Globus pallidus (tissue), 1 donor: ENCODE measurements around the gene MOCOS.

Experiments used
- DNase-seq: peaks from one replicate; pipeline ENCODE4 v3.0.0-alpha.2; 2015; ENCODE audit warnings: low spot score

MOCOS gene

GRCh38 chr18:36179562-36180355 is 7.5 kb upstream of the MOCOS start:
- DNase-seq: peak; percentile 27

- DNase-seq: no peak
These were observed 5.9 kb upstream of the MOCOS start for GRCh38 chr18:36181441-36181840.

GRCh38 chr18:36181898-36182506 is 5.3 kb upstream of the MOCOS start:
- no peak for DNase-seq

DNA sequence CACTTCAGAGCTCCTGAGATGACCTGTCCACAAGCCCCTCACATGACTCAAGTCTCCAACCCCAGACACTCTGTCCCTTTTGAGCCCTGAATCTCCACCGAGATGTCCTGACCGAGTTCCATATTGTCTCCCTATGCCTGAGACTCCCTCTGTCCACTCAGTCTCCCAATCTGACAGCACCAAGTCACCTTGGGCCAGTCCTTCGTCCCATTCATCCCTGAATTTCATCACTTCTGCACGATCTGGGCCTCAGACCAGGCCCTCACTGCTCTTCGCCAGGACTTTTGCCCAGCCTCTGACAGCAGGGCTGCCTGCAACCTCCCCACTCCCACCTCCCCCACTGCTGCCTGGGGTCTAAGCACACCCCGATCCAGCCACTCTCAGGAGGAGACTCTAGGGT is 4.3 kb upstream of the MOCOS start:
- DNase-seq: no peak

GRCh38 chr18:36183987-36184386 is 3.3 kb upstream of the MOCOS start:
- no peak for DNase-seq

DNA sequence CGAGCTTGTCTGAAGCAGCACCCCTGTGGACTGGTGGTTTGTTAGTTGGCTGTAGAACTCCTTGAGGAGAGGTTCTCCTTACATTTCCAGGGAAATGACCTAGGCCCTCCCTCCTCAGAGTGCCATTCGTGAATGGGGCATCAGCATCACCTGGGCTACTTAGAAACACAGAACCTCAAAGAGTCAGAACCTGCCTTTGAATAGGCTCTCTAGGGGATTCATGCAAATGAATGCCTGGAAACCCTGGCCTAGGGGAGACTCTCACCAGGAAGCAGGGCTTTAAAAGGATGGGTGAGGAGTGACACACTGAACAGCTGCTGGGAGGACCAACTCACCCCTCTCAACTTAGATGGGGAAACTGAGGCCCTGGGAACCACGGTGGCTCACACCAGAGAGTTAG is 2.1 kb upstream of the MOCOS start:
- no peak for DNase-seq

GRCh38 chr18:36185901-36186460 is 1.3 kb upstream of the MOCOS start:
- DNase-seq: no peak

- no peak for DNase-seq
These were observed 670 bp upstream of the MOCOS start for GRCh38 chr18:36186461-36187192.

DNA sequence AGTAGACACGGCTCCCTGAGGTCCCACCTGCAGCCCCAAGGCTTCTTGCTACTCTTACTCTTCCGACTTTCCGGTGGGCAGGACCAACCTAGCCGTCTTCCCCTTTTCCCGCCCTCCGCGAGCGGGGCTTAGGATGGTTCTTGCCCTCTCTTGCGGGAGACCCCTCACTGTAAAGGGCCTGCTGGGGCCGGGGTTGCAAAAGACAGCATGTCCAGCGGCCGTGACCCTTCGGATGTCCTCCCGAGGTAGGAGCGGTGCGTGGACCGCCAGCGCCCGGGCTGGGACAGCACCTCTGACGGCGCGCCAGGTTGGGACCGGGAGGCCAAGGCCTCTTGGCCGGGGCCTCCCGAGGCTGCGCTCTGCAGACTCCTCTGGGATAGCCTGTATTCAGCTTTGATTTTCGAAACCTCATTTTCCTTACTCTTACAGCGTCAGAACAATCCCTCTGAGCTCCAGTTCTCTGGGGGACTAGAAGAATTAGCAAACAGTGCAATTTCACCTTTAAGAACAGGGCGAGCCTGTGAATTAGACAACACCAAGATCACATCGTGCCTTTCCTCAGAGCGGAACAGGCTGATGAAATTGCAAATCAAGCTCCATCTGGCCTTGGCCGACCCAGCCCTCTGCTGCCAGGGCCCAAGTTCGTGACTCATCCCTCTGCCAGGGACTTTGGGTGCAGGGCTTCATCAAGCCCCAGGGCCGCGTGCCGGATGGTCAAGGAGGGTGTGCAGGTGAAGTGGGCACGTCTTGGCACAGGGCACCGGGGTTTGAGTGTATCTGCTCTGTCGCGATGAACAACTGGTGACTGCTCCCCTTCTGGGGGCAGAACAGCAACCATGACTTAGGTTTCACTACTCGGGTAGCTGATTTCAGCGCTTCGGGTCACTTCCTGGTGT is 777 bp downstream of the MOCOS start:
- no peak for DNase-seq

- no peak for DNase-seq
These were observed 1.6 kb downstream of the MOCOS start for GRCh38 chr18:36188916-36189315.

DNA sequence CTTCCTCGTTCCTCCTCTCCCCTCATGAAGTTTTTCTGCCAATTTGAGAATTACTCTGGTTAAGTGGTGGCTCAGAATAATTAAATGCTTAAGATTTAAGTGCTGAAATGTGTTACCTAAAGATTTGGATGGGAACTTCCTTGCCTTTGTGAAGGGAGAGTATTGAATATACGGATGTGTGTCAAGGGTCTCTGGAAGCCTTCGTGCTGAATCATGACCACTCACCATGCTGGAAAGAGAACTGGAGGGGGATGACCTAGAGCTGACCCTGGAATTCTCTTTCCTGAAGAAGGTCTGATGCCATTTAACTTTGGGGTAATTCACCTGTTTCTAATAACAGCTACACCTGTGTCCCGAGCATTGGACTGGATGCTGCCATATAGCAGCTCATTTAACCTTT is 2.2 kb downstream of the MOCOS start:
- no peak for DNase-seq

GRCh38 chr18:36191286-36191685 is 4.0 kb downstream of the MOCOS start:
- no peak for DNase-seq

DNA sequence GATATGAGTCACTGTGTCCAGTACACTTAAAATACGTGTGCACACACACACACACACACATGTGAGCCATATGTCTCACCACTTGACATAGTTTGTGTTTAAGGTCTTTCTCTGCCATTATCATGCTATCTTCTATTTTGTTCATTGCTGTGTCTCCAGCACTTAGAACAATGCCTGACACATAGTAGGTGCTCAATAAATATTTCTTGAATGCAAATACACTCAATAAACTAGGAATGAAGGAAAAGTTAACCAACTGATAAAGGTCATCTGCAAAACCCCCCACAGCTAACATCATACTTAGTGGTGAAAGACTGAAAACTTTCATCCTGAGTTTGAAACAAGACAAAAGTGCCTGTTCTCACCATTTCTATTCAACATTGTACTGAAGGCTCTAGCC is 4.4 kb downstream of the MOCOS start:
- no peak for DNase-seq

- no peak for DNase-seq
These were observed 7.5 kb downstream of the MOCOS start for GRCh38 chr18:36194600-36195315.

DNA sequence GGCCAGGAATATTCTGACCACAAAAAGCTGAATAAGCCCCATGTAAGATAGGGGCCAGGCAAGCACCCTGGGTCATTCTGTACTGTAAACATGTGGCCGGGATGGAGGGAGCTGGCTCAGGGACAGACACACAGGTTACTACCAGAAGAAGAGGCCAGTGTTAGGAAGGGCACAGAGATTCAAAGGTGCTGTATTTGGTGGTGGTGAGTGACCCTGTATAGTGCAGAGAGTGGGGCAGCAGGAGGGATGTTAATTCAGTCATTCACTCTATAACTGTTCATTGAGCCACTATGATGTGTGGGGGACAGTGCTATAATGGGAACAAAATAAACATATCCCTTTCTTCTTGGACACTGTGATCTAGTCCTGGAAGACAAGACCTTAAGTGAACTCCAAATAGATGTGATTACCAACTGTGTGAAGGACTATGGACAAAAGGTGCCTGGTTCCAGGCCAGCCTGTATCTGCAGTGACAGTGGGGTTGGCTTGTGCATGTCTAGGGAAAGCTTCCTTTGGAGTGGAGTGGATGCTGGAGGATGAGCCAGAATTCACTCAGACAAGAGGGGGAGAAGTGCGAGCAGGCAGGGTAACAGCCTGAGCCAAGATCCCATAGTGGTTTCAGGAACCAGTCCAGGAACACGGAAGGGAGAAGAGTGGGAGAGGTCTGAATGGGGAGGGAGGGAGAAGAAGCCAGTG is 8.3 kb downstream of the MOCOS start:
- DNase-seq: no peak

DNA sequence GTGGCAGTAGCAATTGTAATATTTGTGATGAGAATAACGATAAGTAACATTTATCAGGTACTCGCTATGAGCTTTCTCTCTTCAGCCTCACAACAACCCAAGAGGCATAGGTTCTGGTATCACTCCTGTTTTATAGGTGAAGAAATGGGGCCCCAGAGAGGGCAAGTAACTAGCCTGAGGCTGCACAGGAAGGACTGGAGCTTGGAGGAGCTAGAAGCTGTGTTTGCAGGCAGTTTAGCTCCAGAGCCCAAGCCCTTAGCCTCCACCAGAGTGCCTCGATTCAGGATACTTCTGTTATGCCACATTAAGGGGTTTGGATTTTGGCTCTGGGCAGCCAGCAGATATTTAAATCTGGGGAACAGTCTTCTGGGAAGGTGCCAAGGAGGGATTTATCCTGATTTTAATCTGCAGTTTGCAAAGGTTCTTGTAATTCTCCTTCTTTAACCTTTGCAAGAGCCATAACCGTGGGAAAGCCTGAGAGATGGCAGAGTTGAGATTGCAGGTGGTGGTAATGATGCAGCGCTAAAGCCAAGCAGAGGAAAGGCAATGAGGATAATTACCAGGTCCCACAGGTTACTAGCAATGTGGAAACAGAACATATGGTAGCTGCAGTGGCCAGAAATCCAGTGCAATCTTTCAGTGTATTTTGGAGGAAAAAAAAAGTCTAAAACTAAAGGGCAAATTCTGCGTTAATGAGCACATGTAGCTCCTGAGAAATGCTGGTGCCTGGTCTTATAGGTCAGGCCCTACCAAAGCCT is 9.1 kb downstream of the MOCOS start:
- no peak for DNase-seq

- DNase-seq: no peak
These were observed 10.3 kb downstream of the MOCOS start for GRCh38 chr18:36197511-36198166.

DNA sequence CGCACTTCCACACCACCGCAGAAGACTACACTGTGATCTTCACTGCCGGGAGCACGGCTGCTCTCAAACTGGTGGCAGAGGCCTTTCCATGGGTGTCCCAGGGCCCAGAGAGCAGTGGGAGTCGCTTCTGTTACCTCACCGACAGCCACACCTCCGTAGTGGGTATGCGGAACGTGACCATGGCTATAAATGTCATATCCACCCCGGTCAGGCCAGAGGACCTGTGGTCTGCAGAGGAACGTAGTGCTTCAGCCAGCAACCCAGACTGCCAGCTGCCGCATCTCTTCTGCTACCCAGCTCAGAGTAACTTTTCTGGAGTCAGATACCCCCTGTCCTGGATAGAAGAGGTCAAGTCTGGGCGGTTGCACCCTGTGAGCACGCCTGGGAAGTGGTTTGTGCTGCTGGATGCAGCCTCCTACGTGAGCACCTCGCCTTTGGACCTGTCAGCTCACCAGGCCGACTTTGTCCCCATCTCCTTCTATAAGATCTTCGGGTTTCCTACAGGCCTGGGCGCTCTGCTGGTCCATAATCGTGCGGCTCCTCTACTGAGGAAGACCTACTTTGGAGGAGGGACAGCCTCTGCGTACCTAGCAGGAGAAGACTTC is 12.5 kb downstream of the MOCOS start:
- no peak for DNase-seq

GRCh38 chr18:36200354-36200771 is 13.1 kb downstream of the MOCOS start:
- no peak for DNase-seq
